ENCODE measurements around the gene YES1.
"Not testable (repeated sequence)": the region's sequence is repeated elsewhere in the genome, so short reads cannot be mapped to it uniquely, and the experiment has no call there.

YES1 gene

GRCh38 chr18:703213-703967 lies 108.7 kb downstream of the YES1 start:
- no peak overlapping the region for H3K4me3 ChIP-seq (ENCODE audit: low read depth, low read length)
- DNase-seq (ENCODE audit: low read depth) = peak; percentile 54

- DNase-seq (ENCODE audit: low read depth) = no peak
- no peak overlapping the region for H3K4me3 ChIP-seq (ENCODE audit: low read depth, low read length)
These were observed 114.2 kb downstream of the YES1 start for GRCh38 chr18:697800-698199.

- no peak for DNase-seq (ENCODE audit: low read depth)
- no peak overlapping the region for H3K4me3 ChIP-seq (ENCODE audit: low read depth, low read length)
These were observed 115.0 kb downstream of the YES1 start for GRCh38 chr18:697012-697411.

- H3K4me3 ChIP-seq (ENCODE audit: low read depth, low read length) = no peak overlapping the region
- no peak for DNase-seq (ENCODE audit: low read depth)
These were observed 118.4 kb downstream of the YES1 start for GRCh38 chr18:693466-694187.

GRCh38 chr18:692824-693223 lies 119.2 kb downstream of the YES1 start:
- no peak overlapping the region for H3K4me3 ChIP-seq (ENCODE audit: low read depth, low read length)
- no peak for DNase-seq (ENCODE audit: low read depth)

- H3K4me3 ChIP-seq (ENCODE audit: low read depth, low read length) = no peak overlapping the region
- no peak for DNase-seq (ENCODE audit: low read depth)
These were observed 123.7 kb downstream of the YES1 start for GRCh38 chr18:688323-688722.

- DNase-seq (ENCODE audit: low read depth) = peak; percentile 6
- H3K4me3 ChIP-seq (ENCODE audit: low read depth, low read length) = no peak overlapping the region
These were observed 125.5 kb downstream of the YES1 start for GRCh38 chr18:686339-687111.

GRCh38 chr18:685438-685837 lies 126.6 kb downstream of the YES1 start:
- no peak overlapping the region for H3K4me3 ChIP-seq (ENCODE audit: low read depth, low read length)
- DNase-seq (ENCODE audit: low read depth) = no peak

GRCh38 chr18:683531-683930 lies 128.5 kb downstream of the YES1 start:
- DNase-seq (ENCODE audit: low read depth) = no peak
- H3K4me3 ChIP-seq (ENCODE audit: low read depth, low read length) = no peak overlapping the region

GRCh38 chr18:682833-683232 lies 129.2 kb downstream of the YES1 start:
- H3K4me3 ChIP-seq (ENCODE audit: low read depth, low read length) = no peak overlapping the region
- DNase-seq (ENCODE audit: low read depth) = no peak

- not testable (repeated sequence) for H3K4me3 ChIP-seq (ENCODE audit: low read depth, low read length); DNase-seq (ENCODE audit: low read depth)
These were observed 129.6 kb downstream of the YES1 start for GRCh38 chr18:682416-682815.

- no peak overlapping the region for H3K4me3 ChIP-seq (ENCODE audit: low read depth, low read length)
- no peak for DNase-seq (ENCODE audit: low read depth)
These were observed 130.1 kb downstream of the YES1 start for GRCh38 chr18:681985-682384.

GRCh38 chr18:680392-680791 lies 131.7 kb downstream of the YES1 start:
- no peak for DNase-seq (ENCODE audit: low read depth)
- H3K4me3 ChIP-seq (ENCODE audit: low read depth, low read length) = no peak overlapping the region

- H3K4me3 ChIP-seq (ENCODE audit: low read depth, low read length) = no peak overlapping the region
- DNase-seq (ENCODE audit: low read depth) = no peak
These were observed 132.5 kb downstream of the YES1 start for GRCh38 chr18:679516-679915.

GRCh38 chr18:678482-679182 lies 133.4 kb downstream of the YES1 start:
- H3K4me3 ChIP-seq (ENCODE audit: low read depth, low read length) = no peak overlapping the region
- DNase-seq (ENCODE audit: low read depth) = no peak

GRCh38 chr18:677951-678381 lies 134.1 kb downstream of the YES1 start:
- H3K4me3 ChIP-seq (ENCODE audit: low read depth, low read length) = no peak overlapping the region
- no peak for DNase-seq (ENCODE audit: low read depth)

- no peak for DNase-seq (ENCODE audit: low read depth)
- H3K4me3 ChIP-seq (ENCODE audit: low read depth, low read length) = no peak overlapping the region
These were observed 134.9 kb downstream of the YES1 start for GRCh38 chr18:677145-677544.

- H3K4me3 ChIP-seq (ENCODE audit: low read depth, low read length) = no peak overlapping the region
- DNase-seq (ENCODE audit: low read depth) = no peak
These were observed 135.3 kb downstream of the YES1 start for GRCh38 chr18:676736-677135.

GRCh38 chr18:676069-676468 lies 136.0 kb downstream of the YES1 start:
- DNase-seq (ENCODE audit: low read depth) = no peak
- H3K4me3 ChIP-seq (ENCODE audit: low read depth, low read length) = no peak overlapping the region

- H3K4me3 ChIP-seq (ENCODE audit: low read depth, low read length) = no peak overlapping the region
- DNase-seq (ENCODE audit: low read depth) = no peak
These were observed 136.7 kb downstream of the YES1 start for GRCh38 chr18:675307-675706.

Data from skeletal muscle cell (primary cell).